Adrenal gland (tissue), 12 donors: ENCODE data around the gene SLC16A10. TPM values are rescaled to one million over a fixed set of nuclear protein-coding genes. Genes with fewer than 3 reads are reported as not detected.
"Not testable (repeated sequence)": the region's sequence is repeated elsewhere in the genome, so short reads cannot be mapped to it uniquely, and the experiment has no call there.

Experiments used
- DNase-seq, 7 donors: peaks; one replicate each; pipeline ENCODE4 v3.0.0-alpha.2; 2019 to 2020
- H3K27ac ChIP-seq, 5 donors: fragments of 200-600 bp; sonication (generic) in 4 of 5; 1 replicate in 3 of 5; 2 replicates in 2 of 5; pipeline versions ENCODE4 v1.5.1 to v1.8.0; 2016 to 2020; ENCODE audit warnings: mild to moderate bottlenecking in 1 of 5
- H3K27me3 ChIP-seq: fragments of 200-600 bp; 2 replicates; pipeline ENCODE4 v1.8.0; 2021
- H3K36me3 ChIP-seq, 2 donors: fragments of 200-600 bp; replicated peaks in 1 of 2; 1 replicate in 1 of 2; 2 replicates in 1 of 2; pipeline versions ENCODE4 v1.5.1 to v1.8.0; 2018 to 2022
- H3K4me1 ChIP-seq, 2 donors: fragments of 200-600 bp; replicated peaks in 1 of 2; 1 replicate in 1 of 2; 2 replicates in 1 of 2; pipeline versions ENCODE4 v1.5.1 to v1.8.0; 2018 to 2021
- H3K4me3 ChIP-seq, 4 donors: fragments of 200-600 bp; sonication (generic) in 3 of 4; one replicate each; pipeline ENCODE4 v1.5.1; 2016 to 2018
- H3K9me3 ChIP-seq, 3 donors: fragments of 200-600 bp; sonication (generic) in 1 of 3; replicated peaks in 1 of 3; 1 replicate in 2 of 3; 2 replicates in 1 of 3; pipeline versions ENCODE4 v1.5.1 to v1.8.0; 2016 to 2021
- CTCF ChIP-seq, 6 experiments: fragments of 450-650 bp in 4 of 6; fragments of 200-600 bp in 2 of 6; sonication (generic) in 1 of 6; IDR thresholded peaks; 1 replicate in 5 of 6; 2 replicates in 1 of 6; pipeline versions ENCODE4 v1.5.1 to v1.8.0; 2016 to 2021; ENCODE audit warnings: antibody characterized with exemption in 6 of 6, mild to moderate bottlenecking in 2 of 6, moderate library complexity in 1 of 6
- POLR2A ChIP-seq, 2 donors: fragments of 450-650 bp; IDR thresholded peaks; one replicate each; pipeline ENCODE4 v1.6.1; 2017; ENCODE audit warnings: antibody characterized with exemption in 2 of 2, mild to moderate bottlenecking in 2 of 2, moderate library complexity in 1 of 2
- WGBS, 4 donors: extraction: QIAGEN DNeasy Blood & Tissue Kit in 2 of 4; methylation state at CpG; one replicate each; pipeline versions ENCODE4 v1.1.5 to v1.1.7; 2013 to 2017; 5-methylcytosine and 5-hydroxymethylcytosine counted together
- intact Hi-C, 2 donors: fragments of 100-400 bp; cut with DNase I; formaldehyde crosslinking; loops; one replicate each; pipeline versions ENCODE4 v1.14.1 to v1.15.0; 2022 to 2023
- polyA plus RNA-seq, 3 donors: library from polyadenylated mRNA; stranded (reverse); fragments of 200-250 nt in 2 of 3; fragments of 350-450 nt in 1 of 3; fragmentation: Illumina TruSeq in 1 of 3; extraction: RNeasy Lipid Tissue Mini Kit (QIAGEN cat#74804) in 1 of 3; gene quantifications; one replicate each; pipeline ENCODE4 v1.2.3, GENCODE V29; 2013 to 2014
- total RNA-seq, 9 donors: library from RNA; depleted of rRNA in 4 of 9; stranded (reverse); fragments of >200 nt in 4 of 9; fragments of 120-200 nt in 1 of 9; fragmentation: NEBNext Ultra II Directional in 1 of 9; extraction: Animal tissue kit (Norgen Biotek cat#: 25700) in 1 of 9; gene quantifications; one replicate each; pipeline versions ENCODE4 v1.1.0 to v1.2.4, GENCODE V29; 2013 to 2023
- donor health status: healthy with polysubstance abuse.
- donor health status: Bipolar disorder and iron deficiency.
- donor health status: DM: yes; HTN: yes; CAD: no.
- donor health status: DM: no; HTN: no; CAD: no.
- donor health status: DM: no; HTN: no; CAD: no.
- donor health status: DM: yes; HTN: yes; CAD: no.

The SLC16A10 gene
- total and polyA plus RNA-seq, 12 donors, result 4.6 to 97.0 (median 24.9) TPM

- H3K4me1 ChIP-seq, result peaks cover 8 to 11% of the 10 kb centered on the region in 2 donors
- H3K36me3 ChIP-seq, result no peaks in the 10 kb centered on the region
- WGBS, 4 donors, result 54 to 75% (median 67%) methylated on average over 4 of the region's 4 CpGs
- H3K27ac ChIP-seq, result peak overlapping the region in 2 of 5 donors; percentile 0 to 3
- no peaks in the 10 kb centered on the region for H3K27me3 ChIP-seq
- peak in 3 of 7 donors; percentile 20 to 43 (median 41) for DNase-seq
- H3K4me3 ChIP-seq, result no peak overlapping the region
- TF ChIP-seq POLR2A (IDR thresholded peaks at IDR 0.05) (no peak), CTCF (IDR thresholded peaks at IDR 0.05) (no peak)
- intact Hi-C loops, result no loop called here
- H3K9me3 ChIP-seq, result no peaks in the 10 kb centered on the region
Measured at GRCh38 chr6:111124406-111124805, 37.1 kb downstream of the SLC16A10 start.

- no peak overlapping the region for H3K4me3 ChIP-seq
- H3K9me3 ChIP-seq, result no peaks in the 10 kb centered on the region
- intact Hi-C loops, result no loop called here
- TF ChIP-seq POLR2A (IDR thresholded peaks at IDR 0.05), result no peak
- TF ChIP-seq CTCF (IDR thresholded peaks at IDR 0.05), result no peak
- no peaks in the 10 kb centered on the region for H3K27me3 ChIP-seq
- H3K27ac ChIP-seq, result peak overlapping the region; percentile 57 to 82 (median 65)
- peak; percentile 84 to 94 (median 90) for DNase-seq
- WGBS, 4 donors, result 27 to 44% (median 32%) methylated on average over 1 of the region's 1 CpG
- peaks cover 25 to 26% of the 10 kb centered on the region in 2 donors for H3K4me1 ChIP-seq
- H3K36me3 ChIP-seq, result no peaks in the 10 kb centered on the region
Measured at GRCh38 chr6:111129013-111129412, 41.7 kb downstream of the SLC16A10 start.

GRCh38 chr6:111131018-111131417 lies 43.7 kb downstream of the SLC16A10 start:
- WGBS, 4 donors, result 95 to 100% (median 96%) methylated on average over 11 of the region's 11 CpGs
- H3K4me3 ChIP-seq, H3K27ac ChIP-seq, DNase-seq, intact Hi-C loops, H3K36me3 ChIP-seq, H3K27me3 ChIP-seq, H3K9me3 ChIP-seq: not testable (repeated sequence)
- H3K4me1 ChIP-seq, result peaks cover 28 to 32% of the 10 kb centered on the region in 2 donors

GRCh38 chr6:111132669-111133068 lies 45.4 kb downstream of the SLC16A10 start:
- H3K27ac ChIP-seq, intact Hi-C loops, DNase-seq, H3K4me3 ChIP-seq, H3K27me3 ChIP-seq, H3K36me3 ChIP-seq, H3K9me3 ChIP-seq: not testable (repeated sequence)
- WGBS, 4 donors, result 71 to 85% (median 73%) methylated on average over 2 of the region's 2 CpGs
- H3K4me1 ChIP-seq, result peaks cover 28 to 32% of the 10 kb centered on the region in 2 donors

GRCh38 chr6:111134236-111134869 lies 47.0 kb downstream of the SLC16A10 start:
- H3K9me3 ChIP-seq, H3K27me3 ChIP-seq, H3K4me3 ChIP-seq, intact Hi-C loops, H3K36me3 ChIP-seq: not testable (repeated sequence)
- 40 to 53% (median 47%) methylated on average over 5 to 6 of the region's 6 CpGs for WGBS, 4 donors
- Histone ChIP-seq H3K27ac (peak overlapping the region; percentile 9 to 83 (median 65)), H3K4me1 (peaks cover 22 to 25% of the 10 kb centered on the region in 2 donors)
- DNase-seq, result peak in 4 of 7 donors; percentile 29 to 42 (median 32)

GRCh38 chr6:111137489-111138093 lies 50.3 kb downstream of the SLC16A10 start:
- H3K27ac ChIP-seq, intact Hi-C loops, H3K27me3 ChIP-seq, DNase-seq, H3K4me3 ChIP-seq, H3K36me3 ChIP-seq, H3K9me3 ChIP-seq: not testable (repeated sequence)
- peaks cover 11 to 14% of the 10 kb centered on the region in 2 donors for H3K4me1 ChIP-seq
- WGBS, 4 donors, result 81 to 94% (median 84%) methylated on average over 12 to 14 of the region's 14 CpGs
